GM18511 (cell line): ENCODE results near the gene KCNJ9.
"Not testable (repeated sequence)": the region's sequence is repeated elsewhere in the genome, so short reads cannot be mapped to it uniquely, and the experiment has no call there.

Experiments used
- ATAC-seq: cut with Tn5 transposase; IDR thresholded peaks from one replicate; pipeline ENCODE4 v1.9.1; 2021; ENCODE audit warnings: mild to moderate bottlenecking, moderate library complexity; ENCODE audit not compliant: unreplicated experiment

The KCNJ9 gene

DNA sequence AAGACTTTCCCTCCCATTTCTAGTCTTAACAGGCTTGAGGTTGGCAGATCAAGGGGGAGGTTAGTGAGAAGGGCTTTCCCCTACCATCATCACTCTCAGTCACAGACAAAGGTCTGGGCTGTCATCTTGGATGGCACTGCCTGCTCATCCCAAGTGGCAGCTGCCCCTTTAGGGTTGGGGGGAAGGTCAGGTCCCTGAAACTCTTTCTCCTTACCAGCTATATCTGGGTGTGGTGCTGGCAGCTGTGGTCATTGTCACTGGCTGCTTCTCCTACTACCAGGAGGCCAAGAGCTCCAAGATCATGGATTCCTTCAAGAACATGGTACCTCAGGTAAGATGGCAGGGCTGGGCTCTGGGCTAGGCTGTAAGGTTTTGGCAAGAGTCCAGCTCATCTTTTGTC lies 42.4 kb downstream of the KCNJ9 start:
- ATAC-seq = no peak

DNA sequence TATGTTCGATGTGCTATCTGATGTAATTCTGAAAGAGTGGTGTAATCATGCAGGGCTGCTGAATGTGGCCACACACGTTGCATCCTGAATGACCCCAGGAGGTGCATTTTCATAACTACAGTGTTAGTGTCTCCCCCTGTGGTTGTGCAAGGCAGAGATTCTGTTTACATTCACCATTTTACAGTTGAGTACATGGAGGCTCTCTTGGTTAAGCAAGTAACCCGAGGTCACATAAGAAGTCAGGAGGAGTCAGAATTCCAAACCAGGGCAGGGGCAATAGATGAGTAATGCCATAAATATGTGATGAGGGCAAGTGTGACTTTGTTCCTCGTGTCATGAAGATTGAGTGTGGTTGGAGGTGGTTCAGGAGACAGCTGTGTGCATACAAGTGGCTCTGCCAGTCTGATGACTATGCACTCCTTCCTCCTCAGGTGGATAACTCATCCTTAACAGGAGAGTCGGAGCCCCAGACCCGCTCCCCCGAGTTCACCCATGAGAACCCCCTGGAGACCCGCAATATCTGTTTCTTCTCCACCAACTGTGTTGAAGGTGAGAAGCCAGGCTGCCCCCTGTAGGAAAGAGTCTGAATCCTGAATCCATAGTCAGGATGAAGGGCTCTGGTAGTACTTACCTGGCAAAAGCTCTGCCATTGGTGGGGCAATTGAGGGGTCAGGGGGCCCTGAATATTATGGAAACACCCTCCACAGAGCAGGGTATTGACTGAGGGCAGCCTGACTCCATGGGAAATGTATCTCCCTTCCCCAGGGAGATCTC lies 43.6 kb downstream of the KCNJ9 start:
- ATAC-seq = no peak

DNA sequence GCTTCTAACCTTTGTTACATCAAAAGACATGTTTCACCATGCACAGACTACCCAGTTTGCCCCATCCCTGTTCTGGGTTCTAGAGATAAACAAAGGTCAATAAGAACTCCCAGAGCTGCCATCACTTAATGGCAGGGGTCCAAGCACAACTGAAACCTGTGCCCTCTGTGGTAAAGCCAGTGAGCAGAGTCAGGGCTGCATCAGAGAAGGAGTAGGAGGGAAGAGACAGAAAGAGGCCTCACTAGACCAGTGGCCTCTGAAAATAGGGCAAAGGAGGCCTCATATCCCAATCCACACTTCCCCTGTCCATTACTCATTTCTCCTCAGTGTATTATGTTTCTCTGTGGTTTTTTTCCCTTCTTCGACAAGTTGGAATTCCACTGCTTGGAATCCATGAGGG lies 44.4 kb downstream of the KCNJ9 start:
- ATAC-seq = no peak

DNA sequence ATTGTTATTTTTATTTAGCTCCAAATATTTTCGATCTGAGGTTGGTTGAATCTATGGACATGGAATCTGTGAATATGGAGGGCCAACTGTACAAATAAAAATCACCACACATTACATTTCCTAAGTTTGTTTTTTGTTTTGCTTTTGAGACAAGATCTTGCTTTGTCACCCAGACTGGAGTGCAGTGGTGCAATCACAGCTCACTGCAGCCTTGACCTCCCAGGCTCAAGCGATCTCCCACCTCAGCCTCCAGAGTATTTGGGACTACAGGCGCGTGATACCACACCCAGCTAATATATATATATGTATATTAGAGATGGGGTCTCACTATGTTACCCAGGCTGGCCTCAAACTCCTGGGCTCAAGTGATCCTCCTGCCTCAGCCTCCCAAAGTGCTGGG lies 45.0 kb downstream of the KCNJ9 start:
- ATAC-seq = not testable (repeated sequence)

DNA sequence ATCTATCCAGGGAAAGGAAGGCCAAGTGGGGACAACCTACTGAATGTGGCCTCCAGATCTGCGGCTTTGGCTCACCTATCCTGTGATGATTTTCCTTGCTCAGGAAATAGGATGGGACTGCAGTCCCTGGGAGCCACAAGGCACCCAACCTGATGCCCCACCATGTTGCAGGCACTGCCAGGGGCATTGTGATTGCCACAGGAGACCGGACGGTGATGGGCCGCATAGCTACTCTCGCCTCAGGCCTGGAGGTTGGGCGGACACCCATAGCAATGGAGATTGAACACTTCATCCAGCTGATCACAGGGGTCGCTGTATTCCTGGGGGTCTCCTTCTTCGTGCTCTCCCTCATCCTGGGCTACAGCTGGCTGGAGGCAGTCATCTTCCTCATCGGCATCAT lies 46.0 kb downstream of the KCNJ9 start:
- no peak for ATAC-seq

DNA sequence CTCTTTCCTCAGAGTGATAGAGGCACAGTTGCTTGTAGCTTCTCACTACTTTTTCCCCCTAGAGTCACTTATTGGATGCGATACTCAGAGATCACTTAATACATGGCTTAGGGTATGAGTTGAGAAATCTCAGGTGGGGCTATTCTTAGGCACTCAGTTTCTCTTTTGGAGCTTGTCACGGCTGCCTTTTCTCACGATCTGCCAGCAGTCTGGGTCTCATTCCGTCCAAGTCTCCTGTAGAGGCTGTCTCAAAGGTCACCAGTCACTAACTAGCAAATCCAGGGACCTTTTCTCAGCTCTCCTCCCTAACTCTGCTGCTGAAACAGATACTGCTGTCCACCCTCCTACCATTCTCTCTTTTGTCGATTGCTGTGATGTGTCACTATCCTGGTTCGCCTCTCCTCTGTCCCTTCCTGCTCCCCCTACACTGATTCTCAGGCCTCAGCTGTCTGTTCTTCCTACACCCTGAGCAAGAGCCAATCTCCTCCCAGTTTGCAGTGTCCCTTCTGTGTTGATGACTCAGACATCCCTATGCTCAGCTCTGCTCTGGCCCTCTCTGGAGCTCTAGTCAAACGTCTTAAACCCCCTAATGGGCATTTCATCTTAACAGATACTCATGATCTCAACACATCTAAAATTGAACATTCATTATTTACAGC lies 46.7 kb downstream of the KCNJ9 start:
- no peak for ATAC-seq

DNA sequence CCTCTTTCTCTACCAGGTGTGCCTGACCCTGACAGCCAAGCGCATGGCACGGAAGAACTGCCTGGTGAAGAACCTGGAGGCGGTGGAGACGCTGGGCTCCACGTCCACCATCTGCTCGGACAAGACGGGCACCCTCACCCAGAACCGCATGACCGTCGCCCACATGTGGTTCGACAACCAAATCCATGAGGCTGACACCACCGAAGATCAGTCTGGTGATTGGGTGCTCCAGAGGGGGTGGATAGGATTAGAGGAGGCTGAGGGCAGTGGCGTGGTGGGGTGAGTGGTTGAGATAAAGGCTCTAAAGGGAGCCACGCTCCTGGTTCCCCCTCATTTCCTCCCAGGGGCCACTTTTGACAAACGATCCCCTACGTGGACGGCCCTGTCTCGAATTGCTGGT lies 47.3 kb downstream of the KCNJ9 start:
- no peak for ATAC-seq

DNA sequence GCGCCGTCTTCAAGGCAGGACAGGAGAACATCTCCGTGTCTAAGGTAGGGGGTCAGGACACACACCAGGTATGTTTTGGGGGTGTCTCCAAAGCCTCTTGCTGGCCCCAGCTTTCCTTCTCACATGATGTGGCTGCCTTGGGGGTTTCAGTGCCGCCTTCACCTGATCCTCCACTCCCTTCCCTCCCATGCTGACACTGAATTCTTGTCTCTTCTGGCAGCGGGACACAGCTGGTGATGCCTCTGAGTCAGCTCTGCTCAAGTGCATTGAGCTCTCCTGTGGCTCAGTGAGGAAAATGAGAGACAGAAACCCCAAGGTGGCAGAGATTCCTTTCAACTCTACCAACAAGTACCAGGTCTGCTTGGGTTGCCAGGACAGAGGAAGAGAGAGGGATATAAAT lies 47.7 kb downstream of the KCNJ9 start:
- no peak for ATAC-seq

DNA sequence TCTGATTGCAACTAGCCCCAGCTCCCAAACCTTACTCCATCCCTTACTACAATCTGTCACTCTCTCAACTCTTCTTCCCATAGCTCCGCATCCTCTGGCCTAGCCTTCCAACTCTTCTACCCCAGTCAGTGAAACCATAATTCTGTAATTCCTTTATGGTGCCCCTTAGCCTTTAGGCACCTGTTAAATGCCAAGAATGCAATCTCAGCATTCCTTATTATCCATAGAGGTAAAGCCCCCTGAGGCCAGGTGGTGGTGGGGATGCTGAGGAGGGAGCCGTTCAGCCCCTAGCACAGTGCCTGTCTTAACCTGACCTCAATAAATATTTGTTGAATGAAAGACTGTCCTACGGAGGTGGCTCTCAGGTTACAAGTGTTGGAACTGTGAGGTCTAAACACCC lies 48.2 kb downstream of the KCNJ9 start:
- ATAC-seq = no peak

DNA sequence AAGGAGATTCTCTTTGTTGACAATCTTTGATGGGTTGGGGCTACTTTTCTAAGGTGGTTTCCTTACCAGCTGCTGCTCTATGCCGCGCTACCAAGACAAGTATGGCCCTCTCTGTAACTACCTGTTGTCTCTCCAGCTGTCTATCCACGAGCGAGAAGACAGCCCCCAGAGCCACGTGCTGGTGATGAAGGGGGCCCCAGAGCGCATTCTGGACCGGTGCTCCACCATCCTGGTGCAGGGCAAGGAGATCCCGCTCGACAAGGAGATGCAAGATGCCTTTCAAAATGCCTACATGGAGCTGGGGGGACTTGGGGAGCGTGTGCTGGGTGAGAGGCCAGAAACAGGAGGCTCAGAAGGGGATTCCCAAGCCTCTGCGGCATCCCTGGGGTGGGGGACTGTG lies 48.6 kb downstream of the KCNJ9 start:
- ATAC-seq = no peak

DNA sequence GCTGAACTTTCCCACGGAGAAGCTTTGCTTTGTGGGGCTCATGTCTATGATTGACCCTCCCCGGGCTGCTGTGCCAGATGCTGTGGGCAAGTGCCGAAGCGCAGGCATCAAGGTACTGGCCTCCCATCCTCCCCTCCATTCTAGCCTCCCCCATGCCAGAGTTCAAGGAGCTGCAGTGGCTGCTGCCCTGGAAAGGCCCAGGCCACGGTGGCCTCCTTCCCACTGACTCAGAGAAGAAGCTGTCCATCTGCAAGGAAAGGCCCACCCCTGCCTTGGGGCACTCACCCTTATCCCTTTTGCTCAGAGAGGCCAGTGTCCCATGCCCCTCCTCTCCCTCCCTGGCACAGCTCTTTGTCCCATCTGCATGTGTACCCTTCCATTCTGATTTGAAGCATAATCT lies 49.1 kb downstream of the KCNJ9 start:
- no peak for ATAC-seq

DNA sequence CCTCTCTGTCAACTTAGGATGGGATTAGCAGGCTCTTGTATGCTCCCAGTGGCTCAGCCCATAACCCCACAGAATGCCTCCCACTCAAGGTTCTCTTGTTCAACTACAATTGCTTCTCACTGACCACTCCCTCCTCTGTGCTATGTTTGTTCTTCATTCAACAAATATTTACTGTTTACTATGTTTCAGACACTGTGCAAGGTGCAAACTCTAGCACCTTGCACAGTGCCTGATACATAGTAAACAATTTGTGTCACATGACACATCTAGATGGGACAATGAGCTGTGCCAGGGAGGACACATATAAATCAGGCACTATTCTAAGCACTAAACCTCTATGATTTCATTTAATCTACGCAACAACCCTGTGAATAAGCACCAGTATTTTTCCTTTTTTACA lies 49.6 kb downstream of the KCNJ9 start:
- ATAC-seq = no peak

DNA sequence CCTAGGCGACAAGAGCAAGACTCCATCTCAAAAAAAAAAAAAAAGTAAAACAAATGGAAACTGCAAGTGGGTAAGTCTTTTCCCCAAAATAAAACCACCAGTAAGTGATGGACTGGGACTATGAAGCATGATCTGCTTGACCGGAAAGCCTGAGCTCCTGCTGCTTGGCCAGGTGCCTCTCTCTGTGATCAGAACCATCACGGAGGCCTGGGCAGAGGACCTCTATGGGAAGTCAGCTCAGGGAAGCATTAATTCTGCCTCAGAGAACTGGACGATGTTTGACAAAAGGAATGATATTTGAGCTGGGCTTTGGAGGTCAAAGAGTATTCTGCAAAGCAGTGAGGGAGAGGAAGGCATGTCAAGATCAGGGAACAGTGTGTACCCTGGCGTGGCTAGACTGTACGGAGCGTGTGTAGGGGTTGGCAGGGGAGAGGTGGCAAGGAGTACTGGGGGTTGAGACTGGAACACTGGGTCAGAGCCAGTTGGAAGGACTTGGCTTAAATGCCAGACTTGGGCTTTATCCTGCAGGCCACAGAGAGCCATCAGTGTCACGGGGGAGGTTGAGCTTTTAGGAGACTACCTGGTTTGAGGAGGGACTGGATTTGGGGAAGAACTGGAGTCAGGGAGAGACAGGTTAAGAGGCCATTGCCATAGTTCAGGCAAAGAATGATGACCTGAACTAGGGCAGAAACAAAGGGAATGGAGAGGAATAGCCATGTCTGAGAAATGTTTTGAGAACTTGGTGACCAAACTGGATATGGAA lies 50.6 kb downstream of the KCNJ9 start:
- no peak for ATAC-seq

DNA sequence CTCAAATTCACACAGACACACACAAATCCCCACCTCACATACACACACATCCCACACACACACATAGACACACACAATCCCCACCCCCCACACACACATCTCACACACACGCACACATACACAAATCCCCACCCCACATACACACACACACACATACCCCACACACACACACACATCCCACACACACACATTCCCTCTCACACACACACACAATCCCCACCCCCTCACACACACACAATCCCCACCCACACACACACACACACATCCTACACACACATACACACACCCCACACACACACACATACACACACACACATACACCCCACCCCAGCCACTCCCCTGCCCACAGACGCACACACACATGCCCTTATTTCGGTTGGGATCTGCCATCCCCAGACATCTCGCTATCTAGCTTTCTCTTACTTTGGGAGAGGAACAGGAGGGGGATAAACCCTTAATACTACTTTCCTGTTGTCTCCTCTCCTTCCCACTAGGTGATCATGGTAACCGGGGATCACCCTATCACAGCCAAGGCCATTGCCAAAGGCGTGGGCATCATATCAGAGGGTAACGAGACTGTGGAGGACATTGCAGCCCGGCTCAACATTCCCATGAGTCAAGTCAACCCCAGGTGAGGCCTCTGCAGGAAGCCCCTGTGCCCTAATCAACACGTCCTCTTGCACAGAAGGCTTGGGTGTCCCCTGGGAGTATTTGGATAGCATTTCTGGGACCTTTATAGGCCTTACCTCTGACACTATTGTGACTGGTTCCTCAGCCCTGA lies 52.8 kb downstream of the KCNJ9 start:
- no peak for ATAC-seq

DNA sequence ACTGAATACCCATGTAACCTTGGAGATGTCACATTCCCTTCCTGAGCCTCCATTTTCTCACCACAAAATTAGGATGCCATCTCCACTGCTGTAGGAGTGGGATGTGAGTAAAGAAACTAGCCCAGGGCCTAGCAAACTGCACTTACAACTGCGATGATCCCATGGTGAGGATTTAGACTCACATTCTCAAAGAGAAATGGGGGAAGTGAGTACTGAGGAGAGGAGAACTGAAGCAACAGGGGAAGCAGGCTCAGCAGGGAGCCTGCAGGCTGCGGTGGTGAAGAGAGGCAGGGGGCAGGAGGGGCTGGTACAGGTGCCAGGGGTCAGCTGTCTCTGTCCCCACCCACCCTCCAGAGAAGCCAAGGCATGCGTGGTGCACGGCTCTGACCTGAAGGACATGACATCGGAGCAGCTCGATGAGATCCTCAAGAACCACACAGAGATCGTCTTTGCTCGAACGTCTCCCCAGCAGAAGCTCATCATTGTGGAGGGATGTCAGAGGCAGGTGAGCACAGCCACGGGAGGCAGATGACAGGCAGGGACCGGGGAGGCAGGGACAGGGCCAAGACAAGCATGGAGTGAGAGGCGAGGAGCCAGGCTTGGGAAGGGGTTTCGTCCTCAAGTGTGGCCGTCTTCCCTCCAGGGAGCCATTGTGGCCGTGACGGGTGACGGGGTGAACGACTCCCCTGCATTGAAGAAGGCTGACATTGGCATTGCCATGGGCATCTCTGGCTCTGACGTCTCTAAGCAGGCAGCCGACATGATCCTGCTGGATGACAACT lies 53.6 kb downstream of the KCNJ9 start:
- ATAC-seq = no peak

DNA sequence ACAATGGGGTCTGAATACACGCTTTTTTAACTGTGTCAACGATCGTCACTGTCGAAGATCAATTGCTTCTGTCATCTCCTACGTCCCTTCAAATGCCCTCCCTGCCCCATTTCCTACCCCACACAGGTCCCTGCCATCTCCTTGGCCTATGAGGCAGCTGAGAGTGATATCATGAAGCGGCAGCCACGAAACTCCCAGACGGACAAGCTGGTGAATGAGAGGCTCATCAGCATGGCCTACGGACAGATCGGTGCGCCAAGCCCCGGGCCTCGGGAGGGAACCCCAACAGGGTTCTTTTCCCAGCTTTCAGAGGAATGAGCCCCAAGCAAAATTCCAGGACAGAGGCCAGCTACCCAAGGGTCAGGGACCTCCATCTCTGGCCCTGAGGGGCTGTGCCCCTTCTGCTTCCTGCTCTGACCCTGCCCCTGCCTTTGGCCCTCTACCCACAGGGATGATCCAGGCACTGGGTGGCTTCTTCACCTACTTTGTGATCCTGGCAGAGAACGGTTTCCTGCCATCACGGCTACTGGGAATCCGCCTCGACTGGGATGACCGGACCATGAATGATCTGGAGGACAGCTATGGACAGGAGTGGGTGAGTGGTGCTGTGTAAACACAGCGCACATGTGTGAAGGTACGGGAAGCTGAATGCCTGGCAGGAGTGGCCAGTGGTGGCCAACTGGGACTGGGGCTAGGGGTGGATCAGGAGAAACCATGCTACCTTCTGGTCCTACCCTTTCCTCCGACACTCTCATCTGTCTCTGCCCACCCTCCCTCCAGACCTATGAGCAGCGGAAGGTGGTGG lies 55.0 kb downstream of the KCNJ9 start:
- no peak for ATAC-seq

DNA sequence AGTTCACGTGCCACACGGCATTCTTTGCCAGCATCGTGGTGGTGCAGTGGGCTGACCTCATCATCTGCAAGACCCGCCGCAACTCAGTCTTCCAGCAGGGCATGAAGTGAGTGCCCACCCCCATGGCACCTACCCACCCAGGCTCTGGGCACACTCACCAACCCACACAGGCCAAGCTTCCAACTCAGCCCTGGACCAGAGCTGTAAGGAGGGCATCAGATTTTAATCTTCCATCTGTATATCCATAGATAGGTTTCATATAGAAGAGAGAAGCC lies 55.5 kb downstream of the KCNJ9 start:
- ATAC-seq = no peak

DNA sequence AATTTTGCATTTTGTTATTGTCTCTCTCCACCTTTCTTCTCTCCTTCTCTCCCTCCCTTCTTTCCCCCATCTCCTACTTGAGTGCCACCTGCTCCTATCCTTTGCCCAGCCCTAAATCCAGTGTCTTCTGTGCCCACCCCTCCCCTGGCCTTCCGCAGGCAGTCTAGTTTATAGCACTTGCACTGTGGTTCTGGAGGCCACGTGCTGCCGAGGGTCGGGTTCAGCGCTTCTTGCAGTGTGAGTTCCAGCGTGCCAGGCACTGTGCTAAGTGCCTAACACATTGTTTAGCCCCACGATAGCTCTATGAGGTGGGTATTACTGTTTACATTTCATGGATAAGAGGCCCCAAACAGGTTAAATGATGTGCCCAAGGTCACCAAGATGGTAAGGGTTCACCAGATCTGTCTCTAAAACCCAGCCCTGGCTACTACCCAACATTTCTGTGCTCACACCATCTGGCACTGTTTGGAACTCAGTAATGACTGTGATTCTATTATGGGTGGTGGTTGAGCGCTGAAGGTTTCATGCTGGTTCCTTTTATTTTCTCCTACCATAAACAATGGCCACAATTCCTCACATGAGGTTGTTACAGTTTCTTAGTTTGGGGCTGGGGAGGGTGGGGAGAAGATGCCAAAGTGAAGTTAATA lies 56.0 kb downstream of the KCNJ9 start:
- ATAC-seq = no peak

DNA sequence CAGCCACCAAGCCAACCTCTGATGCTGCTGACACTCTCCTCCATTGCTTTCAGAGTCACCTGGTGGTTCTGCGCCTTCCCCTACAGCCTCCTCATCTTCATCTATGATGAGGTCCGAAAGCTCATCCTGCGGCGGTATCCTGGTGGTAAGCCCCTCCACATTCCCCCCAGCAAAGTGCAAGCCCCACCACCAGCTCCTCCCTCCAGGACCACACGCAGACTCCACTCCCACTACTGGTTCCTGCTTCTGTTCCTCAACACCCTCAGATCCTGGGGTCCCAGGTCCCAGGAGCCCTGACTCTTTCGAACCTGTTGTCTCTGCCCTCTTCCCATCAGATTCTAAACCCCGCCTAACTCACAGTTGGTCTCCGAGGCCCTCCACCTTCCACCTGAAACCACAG lies 58.5 kb downstream of the KCNJ9 start:
- ATAC-seq = no peak
